GM23338 (cell line): ENCODE results near the gene NUB1. TPM values are rescaled to one million over a fixed set of nuclear protein-coding genes. Genes with fewer than 3 reads are reported as not detected.

Experiments
- ATAC-seq: fragments of 200-7000 bp; cut with Tn5 transposase; 3 replicates; pipeline ENCODE4 v1.9.1; 2020
- DNase-seq: peaks from one replicate; pipeline ENCODE4 v3.0.0-alpha.2; 2015; ENCODE audit warnings: low spot score
- H2AFZ ChIP-seq: fragments of 200-600 bp; sonication (generic); 2 replicates; pipeline ENCODE4 v1.8.0; 2016; ENCODE audit warnings: antibody characterized with exemption, mild to moderate bottlenecking, moderate library complexity
- H3F3A ChIP-seq: fragments of 200-600 bp; sonication (generic); replicated peaks from 2 replicates; pipeline ENCODE4 v1.8.0; 2017; ENCODE audit warnings: antibody characterized with exemption, mixed run types, low read depth
- H3K27ac ChIP-seq: fragments of 200-600 bp; sonication (generic); 2 replicates; pipeline ENCODE4 v1.6.1; 2016; ENCODE audit warnings: low read depth
- H3K27me3 ChIP-seq: fragments of 200-600 bp; sonication (generic); 2 replicates; pipeline ENCODE4 v1.8.0; 2016; ENCODE audit warnings: mild to moderate bottlenecking, mixed run types, moderate library complexity; ENCODE audit not compliant: insufficient read depth
- H3K36me3 ChIP-seq: fragments of 200-600 bp; sonication (generic); 2 replicates; pipeline ENCODE4 v1.8.0; 2016; ENCODE audit warnings: mild to moderate bottlenecking; ENCODE audit not compliant: insufficient read depth
- H3K4me1 ChIP-seq: fragments of 200-600 bp; sonication (generic); 2 replicates; pipeline ENCODE4 v1.8.0; 2016; ENCODE audit warnings: mild to moderate bottlenecking, moderate library complexity; ENCODE audit not compliant: insufficient read depth
- H3K4me2 ChIP-seq: fragments of 200-600 bp; sonication (generic); 2 replicates; pipeline ENCODE4 v1.7.1; 2017; ENCODE audit warnings: mixed run types
- H3K4me3 ChIP-seq: fragments of 200-600 bp; sonication (generic); 2 replicates; pipeline ENCODE4 v1.6.1; 2016; ENCODE audit warnings: mixed run types
- H3K79me2 ChIP-seq: fragments of 200-600 bp; sonication (generic); replicated peaks from 2 replicates; pipeline ENCODE4 v1.8.0; 2017; ENCODE audit warnings: mild to moderate bottlenecking; ENCODE audit not compliant: insufficient read depth
- H3K9me2 ChIP-seq: fragments of 200-600 bp; sonication (generic); 2 replicates; pipeline ENCODE4 v1.8.0; 2017; ENCODE audit not compliant: insufficient read depth
- H4K20me1 ChIP-seq: fragments of 200-600 bp; sonication (generic); replicated peaks from 2 replicates; pipeline ENCODE4 v1.8.0; 2017; ENCODE audit warnings: mild to moderate bottlenecking; ENCODE audit not compliant: insufficient read depth
- H3K27ac Mint-ChIP-seq: 2 replicates; pipeline ENCODE4 v1.8.0; 2020; ENCODE audit warnings: inconsistent platforms, mild to moderate bottlenecking, moderate library complexity, mixed read lengths
- H3K27me3 Mint-ChIP-seq: 3 replicates; pipeline ENCODE4 v1.8.0; 2022; ENCODE audit warnings: low read depth, mild to moderate bottlenecking, moderate library complexity, mixed read lengths, inconsistent platforms; ENCODE audit not compliant: insufficient read depth, poor library complexity
- H3K36me3 Mint-ChIP-seq: 3 replicates; pipeline ENCODE4 v1.8.0; 2021; ENCODE audit warnings: low read depth, mild to moderate bottlenecking, inconsistent platforms, moderate library complexity, mixed read lengths
- H3K4me1 Mint-ChIP-seq: 3 replicates; pipeline ENCODE4 v1.8.0; 2020; ENCODE audit warnings: mild to moderate bottlenecking, inconsistent platforms, mixed read lengths
- H3K4me3 Mint-ChIP-seq: 3 replicates; pipeline ENCODE4 v1.8.0; 2021; ENCODE audit warnings: moderate library complexity, mild to moderate bottlenecking, inconsistent platforms, mixed read lengths
- H3K9me3 Mint-ChIP-seq: 3 replicates; pipeline ENCODE4 v1.8.0; 2020; ENCODE audit warnings: moderate library complexity, mild to moderate bottlenecking, inconsistent platforms, mixed read lengths
- CTCF ChIP-seq, 2 experiments: fragments of 200-600 bp in 1 of 2; sonication (generic) in 1 of 2; conservative IDR thresholded peaks; 2 replicates each; pipeline versions ENCODE4 v1.5.1 to v1.6.1; 2016 to 2017; ENCODE audit warnings: antibody characterized with exemption in 2 of 2, low read depth in 2 of 2, mild to moderate bottlenecking in 2 of 2, moderate library complexity in 1 of 2
- STAT1 ChIP-seq: IDR thresholded peaks from one replicate; pipeline ENCODE4 v1.6.1; 2016; ENCODE audit warnings: antibody characterized with exemption; ENCODE audit not compliant: unreplicated experiment
- ZNF462 ChIP-seq: fragments of 250-450 bp; sonication (Bioruptor Pico); IDR thresholded peaks from 2 replicates; pipeline ENCODE4 v1.5.0; 2020; ENCODE audit warnings: mild to moderate bottlenecking, moderate library complexity
- polyA plus RNA-seq: library from polyadenylated mRNA; unstranded; fragments of >200 nt; fragmentation: Nextera tagmentation; extraction: Ambion mirVana; gene quantifications from 2 replicates; pipeline ENCODE4 v1.2.1, GENCODE V29; 2016
- total RNA-seq: library from RNA; depleted of rRNA; stranded (reverse); fragments of >200 nt; shearing (Covaris generic); gene quantifications from 2 replicates; pipeline ENCODE4 v1.2.3, GENCODE V29; 2014
- TF ChIP-seq, protein P1 (sequence below): IDR thresholded peaks from 2 replicates; pipeline ENCODE4 v1.6.1; 2016; ENCODE audit warnings: antibody characterized with exemption
- TF ChIP-seq, protein P2 (sequence below): IDR thresholded peaks from one replicate; pipeline ENCODE4 v1.6.1; 2018; ENCODE audit warnings: antibody characterized with exemption; ENCODE audit not compliant: unreplicated experiment

Gene NUB1
- total and polyA plus RNA-seq, 2 experiments from 2014 or later: 31.8 to 42.3 TPM

DNA sequence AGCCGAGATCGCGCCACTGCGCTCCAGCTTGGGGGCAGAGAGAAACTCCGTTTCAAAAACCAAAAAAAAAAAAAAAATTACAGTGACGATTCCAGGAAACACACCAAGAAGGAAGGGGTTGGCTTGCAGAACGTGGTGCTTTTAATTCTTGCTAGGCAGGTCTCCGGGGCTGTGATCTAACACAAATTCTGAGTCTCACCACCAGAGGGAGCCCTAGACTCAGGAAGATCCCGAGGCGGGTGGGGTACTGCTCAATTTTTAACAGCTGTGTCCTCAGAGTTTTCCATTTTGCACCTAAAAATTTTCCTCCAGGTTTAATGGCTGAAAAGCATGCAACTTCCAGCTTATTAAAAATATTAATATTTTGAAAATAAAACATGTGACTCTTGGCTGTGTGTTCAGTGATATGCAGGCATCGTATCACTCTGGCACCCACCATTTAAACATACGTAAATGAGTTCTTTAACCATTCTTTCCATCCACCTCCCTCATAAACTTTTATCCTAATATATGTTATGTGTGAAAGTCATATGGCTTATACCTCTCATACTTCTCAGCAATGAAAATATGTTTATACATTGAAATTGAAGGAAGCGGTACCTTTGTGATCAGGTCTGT is 26.5 kb upstream of the NUB1 start:
- Histone ChIP-seq H2AFZ (peak overlapping the region; percentile 70), H3K27ac (no peak overlapping the region), H3K36me3 (no peaks in the 10 kb centered on the region), H3K9me2 (no peaks in the 10 kb centered on the region), H3K4me1 (no peaks in the 10 kb centered on the region), H3K27me3 (no peaks in the 10 kb centered on the region), H3K4me2 (no peak overlapping the region), H4K20me1 (no peaks in the 10 kb centered on the region), H3F3A (no peaks in the 10 kb centered on the region), H3K79me2 (no peaks in the 10 kb centered on the region), H3K4me3 (no peak overlapping the region)
- ATAC-seq: peak; percentile 94
- Mint-ChIP-seq H3K27me3 (peaks cover 1% of the 10 kb centered on the region), H3K9me3 (peaks cover 30% of the 10 kb centered on the region), H3K4me3 (no peak overlapping the region), H3K4me1 (no peaks in the 10 kb centered on the region), H3K27ac (no peak overlapping the region), H3K36me3 (peaks cover 7% of the 10 kb centered on the region; the same call in 2 of the 3 replicates)
- TF ChIP-seq STAT1 (no peak), CTCF (conservative IDR thresholded peaks at IDR 0.05; ENCODE audit: low read depth in 2 of 2) (peak; percentile 83 to 86)
- TF ChIP-seq, protein P1, sequence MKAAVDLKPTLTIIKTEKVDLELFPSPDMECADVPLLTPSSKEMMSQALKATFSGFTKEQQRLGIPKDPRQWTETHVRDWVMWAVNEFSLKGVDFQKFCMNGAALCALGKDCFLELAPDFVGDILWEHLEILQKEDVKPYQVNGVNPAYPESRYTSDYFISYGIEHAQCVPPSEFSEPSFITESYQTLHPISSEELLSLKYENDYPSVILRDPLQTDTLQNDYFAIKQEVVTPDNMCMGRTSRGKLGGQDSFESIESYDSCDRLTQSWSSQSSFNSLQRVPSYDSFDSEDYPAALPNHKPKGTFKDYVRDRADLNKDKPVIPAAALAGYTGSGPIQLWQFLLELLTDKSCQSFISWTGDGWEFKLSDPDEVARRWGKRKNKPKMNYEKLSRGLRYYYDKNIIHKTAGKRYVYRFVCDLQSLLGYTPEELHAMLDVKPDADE: no peak
- peak; percentile 88 for DNase-seq

DNA sequence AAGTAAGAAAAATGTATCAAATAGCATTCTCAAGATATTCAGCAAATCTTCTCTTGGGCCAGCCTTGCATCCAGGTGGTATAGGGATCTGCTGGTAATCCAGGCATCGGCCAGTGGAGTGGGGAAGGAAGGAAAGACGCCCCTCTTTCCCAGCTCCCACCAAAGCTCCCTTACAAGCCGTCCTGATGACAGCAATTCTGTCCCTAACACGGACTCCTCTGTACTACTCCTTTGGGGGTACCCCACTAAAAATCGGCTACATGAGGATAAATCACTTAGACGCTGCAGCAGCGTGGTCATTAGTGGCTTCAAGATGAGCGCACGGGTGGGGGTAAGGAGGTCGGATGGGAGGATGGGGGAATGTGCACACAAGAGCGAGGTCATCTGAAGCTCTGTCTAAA is 24.7 kb upstream of the NUB1 start:
- H3K27ac ChIP-seq: no peak overlapping the region
- no peaks in the 10 kb centered on the region for H3K4me1 ChIP-seq
- no peak for ATAC-seq
- H3K79me2 ChIP-seq: no peaks in the 10 kb centered on the region
- H3K4me3 ChIP-seq: no peak overlapping the region
- H3K4me2 ChIP-seq: no peak overlapping the region
- Mint-ChIP-seq H3K27ac (no peak overlapping the region), H3K36me3 (peaks cover 5% of the 10 kb centered on the region; the same call in 2 of the 3 replicates), H3K27me3 (peaks cover 1% of the 10 kb centered on the region), H3K4me1 (no peaks in the 10 kb centered on the region), H3K9me3 (peaks cover 31% of the 10 kb centered on the region), H3K4me3 (no peak overlapping the region)
- no peaks in the 10 kb centered on the region for H3K27me3 ChIP-seq
- H4K20me1 ChIP-seq: no peaks in the 10 kb centered on the region
- no peaks in the 10 kb centered on the region for H3K36me3 ChIP-seq
- no peaks in the 10 kb centered on the region for H3F3A ChIP-seq
- no peaks in the 10 kb centered on the region for H3K9me2 ChIP-seq
- H2AFZ ChIP-seq: peak overlapping the region; percentile 69; the same call in 1 of the 2 replicates
- DNase-seq: no peak
- TF ChIP-seq ZNF462 (CRISPR knock-in tag) (no peak), CTCF (conservative IDR thresholded peaks at IDR 0.05; ENCODE audit: low read depth in 2 of 2) (no peak)
- TF ChIP-seq, protein P2, sequence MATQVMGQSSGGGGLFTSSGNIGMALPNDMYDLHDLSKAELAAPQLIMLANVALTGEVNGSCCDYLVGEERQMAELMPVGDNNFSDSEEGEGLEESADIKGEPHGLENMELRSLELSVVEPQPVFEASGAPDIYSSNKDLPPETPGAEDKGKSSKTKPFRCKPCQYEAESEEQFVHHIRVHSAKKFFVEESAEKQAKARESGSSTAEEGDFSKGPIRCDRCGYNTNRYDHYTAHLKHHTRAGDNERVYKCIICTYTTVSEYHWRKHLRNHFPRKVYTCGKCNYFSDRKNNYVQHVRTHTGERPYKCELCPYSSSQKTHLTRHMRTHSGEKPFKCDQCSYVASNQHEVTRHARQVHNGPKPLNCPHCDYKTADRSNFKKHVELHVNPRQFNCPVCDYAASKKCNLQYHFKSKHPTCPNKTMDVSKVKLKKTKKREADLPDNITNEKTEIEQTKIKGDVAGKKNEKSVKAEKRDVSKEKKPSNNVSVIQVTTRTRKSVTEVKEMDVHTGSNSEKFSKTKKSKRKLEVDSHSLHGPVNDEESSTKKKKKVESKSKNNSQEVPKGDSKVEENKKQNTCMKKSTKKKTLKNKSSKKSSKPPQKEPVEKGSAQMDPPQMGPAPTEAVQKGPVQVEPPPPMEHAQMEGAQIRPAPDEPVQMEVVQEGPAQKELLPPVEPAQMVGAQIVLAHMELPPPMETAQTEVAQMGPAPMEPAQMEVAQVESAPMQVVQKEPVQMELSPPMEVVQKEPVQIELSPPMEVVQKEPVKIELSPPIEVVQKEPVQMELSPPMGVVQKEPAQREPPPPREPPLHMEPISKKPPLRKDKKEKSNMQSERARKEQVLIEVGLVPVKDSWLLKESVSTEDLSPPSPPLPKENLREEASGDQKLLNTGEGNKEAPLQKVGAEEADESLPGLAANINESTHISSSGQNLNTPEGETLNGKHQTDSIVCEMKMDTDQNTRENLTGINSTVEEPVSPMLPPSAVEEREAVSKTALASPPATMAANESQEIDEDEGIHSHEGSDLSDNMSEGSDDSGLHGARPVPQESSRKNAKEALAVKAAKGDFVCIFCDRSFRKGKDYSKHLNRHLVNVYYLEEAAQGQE: no peak
